Retina (tissue), 1 donor: Measurements from ENCODE around the gene PPP2R5D.

Source experiments
- DNase-seq: peaks from one replicate; pipeline ENCODE4 v3.0.0-alpha.2; 2016

Gene PPP2R5D

GRCh38 chr6:42963855-42964605, 20.3 kb upstream of the PPP2R5D start:
- no peak for DNase-seq

- DNase-seq = no peak
Observed at GRCh38 chr6:42966571-42966970, 17.8 kb upstream of the PPP2R5D start.

DNA sequence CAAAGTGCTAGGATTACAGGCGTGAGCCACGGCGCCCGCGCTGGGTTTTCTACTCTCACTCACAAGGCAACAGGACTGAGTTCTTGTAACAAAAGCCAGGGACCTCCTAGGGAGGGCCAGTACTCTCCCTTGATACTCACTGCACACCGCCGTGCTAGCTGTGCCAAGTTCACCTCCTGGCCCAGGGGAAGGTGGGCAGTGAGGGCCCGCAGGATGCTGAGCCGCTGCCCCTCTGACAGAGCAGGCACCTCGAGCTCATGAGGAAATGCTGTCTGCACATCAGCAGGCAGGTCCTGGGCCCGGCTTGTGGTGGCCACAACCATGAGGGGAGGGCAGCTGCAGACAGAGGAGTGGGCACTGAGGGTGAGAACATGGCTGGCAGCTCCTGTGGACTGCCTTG, 17.1 kb upstream of the PPP2R5D start:
- DNase-seq = no peak

DNA sequence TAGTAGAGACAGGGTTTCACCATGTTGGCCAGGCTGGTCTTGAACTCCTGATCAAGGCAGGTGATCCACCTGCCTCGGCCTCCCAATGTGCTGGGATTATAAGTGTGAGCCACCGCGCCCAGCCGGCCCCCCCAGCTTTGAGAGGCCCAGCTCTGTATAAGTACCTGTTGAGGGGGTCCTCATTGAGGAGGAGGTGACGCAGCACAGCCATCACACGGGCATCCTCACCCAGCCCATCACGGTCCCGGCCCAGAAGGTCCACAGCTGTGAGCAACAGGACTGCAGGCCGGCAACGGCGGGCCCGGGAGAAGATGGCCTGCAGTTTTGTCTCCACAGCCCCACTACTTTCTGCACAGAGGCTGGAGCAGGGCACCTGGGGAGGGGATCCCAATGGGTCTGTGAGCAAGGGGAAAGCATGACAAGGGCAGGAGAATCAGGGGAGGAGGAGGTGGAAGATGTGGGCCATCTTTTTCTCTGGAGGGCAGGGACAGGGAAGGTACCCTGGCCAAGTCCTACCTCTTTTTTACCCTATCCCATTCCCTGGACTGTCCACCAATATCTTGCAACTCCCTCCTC, 16.2 kb upstream of the PPP2R5D start:
- no peak for DNase-seq

GRCh38 chr6:42968783-42969182, 15.6 kb upstream of the PPP2R5D start:
- DNase-seq = no peak

DNA sequence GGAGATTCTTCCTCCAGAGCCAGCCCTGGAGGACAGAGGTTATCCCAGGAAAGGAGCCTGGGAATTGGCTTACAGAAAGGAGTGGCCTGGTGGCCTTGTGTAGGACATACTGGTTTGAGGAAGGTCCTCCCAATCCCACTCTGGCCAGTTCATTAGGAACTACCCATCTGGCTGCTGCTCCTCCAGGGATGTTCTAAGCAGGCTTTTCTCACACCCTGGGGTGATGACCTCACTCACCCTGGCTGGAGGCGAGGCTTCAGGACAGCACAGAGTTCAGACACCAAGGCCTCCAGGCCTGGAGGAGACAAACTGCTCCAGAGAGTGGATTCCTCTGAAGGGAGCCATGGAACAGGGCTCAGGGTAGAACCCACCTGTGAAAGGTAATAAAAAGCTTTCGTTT, 14.9 kb upstream of the PPP2R5D start:
- DNase-seq = no peak

- no peak for DNase-seq
Observed at GRCh38 chr6:42969934-42970333, 14.4 kb upstream of the PPP2R5D start.

GRCh38 chr6:42970871-42971612, 13.3 kb upstream of the PPP2R5D start:
- DNase-seq = no peak

GRCh38 chr6:42971746-42972327, 12.5 kb upstream of the PPP2R5D start:
- no peak for DNase-seq

GRCh38 chr6:42973926-42974325, 10.4 kb upstream of the PPP2R5D start:
- no peak for DNase-seq

- no peak for DNase-seq
Observed at GRCh38 chr6:42974919-42975505, 9.4 kb upstream of the PPP2R5D start.

- DNase-seq = peak; percentile 38
Observed at GRCh38 chr6:42978487-42978838, 5.9 kb upstream of the PPP2R5D start.

- peak; percentile 93 for DNase-seq
Observed at GRCh38 chr6:42978839-42979522, 5.4 kb upstream of the PPP2R5D start, which contains the start of gene PEX6. Gene PEX6, minus strand, starts transcription at chr6:42979181. Its CDS starts 31 bp downstream, at chr6:42979150.

- DNase-seq = no peak
Observed at GRCh38 chr6:42979523-42980177, 4.7 kb upstream of the PPP2R5D start.

- DNase-seq = no peak
Observed at GRCh38 chr6:42981836-42982235, 2.5 kb upstream of the PPP2R5D start.

DNA sequence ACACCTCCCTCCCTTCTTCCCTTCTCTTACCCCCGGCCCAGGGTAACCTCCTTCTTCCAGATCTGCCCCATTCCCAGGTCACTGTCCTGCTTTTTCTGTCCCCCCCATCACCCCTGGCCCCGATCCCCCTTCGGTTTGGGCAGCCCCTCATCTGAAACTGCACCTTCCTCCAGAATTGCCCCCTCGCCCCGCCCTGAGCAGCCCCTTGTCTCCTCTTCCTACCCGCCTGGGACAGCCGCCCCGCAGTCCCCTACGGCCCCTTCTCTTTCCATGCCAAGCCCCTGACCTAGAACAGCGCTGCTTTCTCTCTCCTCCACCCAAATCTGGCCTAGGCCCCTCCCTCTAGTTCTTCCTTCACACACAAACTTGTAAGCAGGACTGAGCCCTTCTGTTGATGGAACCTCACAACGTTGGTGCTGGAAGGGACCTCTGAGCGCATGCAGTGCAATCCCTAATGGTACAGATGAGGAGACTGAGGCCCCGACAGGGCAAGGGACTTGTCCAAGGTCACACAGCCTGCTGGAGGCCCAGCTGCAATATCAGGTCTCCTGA, 630 bp downstream of the PPP2R5D start:
- peak; percentile 20 for DNase-seq

DNA sequence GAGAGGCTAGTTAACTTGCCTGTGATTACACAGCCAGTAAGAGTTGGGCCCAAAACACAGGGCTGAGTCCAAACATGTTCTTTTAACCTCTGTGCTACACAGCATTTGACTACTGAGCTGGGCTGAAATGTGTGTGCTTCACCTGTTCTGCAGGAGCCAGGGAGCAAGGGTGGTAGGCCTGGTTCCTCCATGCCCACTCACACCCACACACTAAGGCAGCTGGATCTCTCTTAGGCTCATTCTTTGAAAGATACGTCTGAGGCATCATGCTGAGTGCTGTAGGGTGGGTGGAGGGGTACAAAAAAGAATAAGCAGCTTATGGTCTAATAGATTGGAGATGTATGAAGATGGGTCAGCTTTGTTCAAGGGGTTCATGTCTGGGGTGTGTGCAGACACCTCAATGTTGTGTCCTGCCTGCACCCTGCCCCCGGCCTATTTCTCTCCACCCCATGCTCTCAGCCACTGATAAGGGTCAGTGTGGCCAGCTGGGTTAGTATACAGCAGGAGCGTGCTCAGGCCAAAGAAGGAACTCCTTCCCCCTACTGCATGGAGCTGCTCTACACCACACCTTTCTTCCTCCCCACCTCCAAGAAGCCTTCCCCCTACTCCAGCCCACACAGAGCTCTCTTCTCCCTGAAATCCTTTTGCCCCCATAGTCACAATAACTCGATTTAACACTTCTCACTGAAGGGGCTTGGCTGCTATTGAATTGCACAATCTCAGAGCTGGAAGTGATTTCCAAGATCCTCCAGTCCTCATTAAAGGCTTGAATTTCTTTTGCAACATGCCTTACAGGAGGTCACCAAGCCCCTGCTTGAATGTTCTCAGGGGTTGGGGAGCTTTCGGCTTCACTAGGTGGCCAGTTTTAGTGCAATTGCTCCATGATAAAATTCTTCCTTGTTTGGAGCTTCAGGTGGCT, 3.4 kb downstream of the PPP2R5D start:
- DNase-seq = no peak

GRCh38 chr6:42988486-42989020, 4.2 kb downstream of the PPP2R5D start:
- no peak for DNase-seq

- no peak for DNase-seq
Observed at GRCh38 chr6:42989923-42990322, 5.6 kb downstream of the PPP2R5D start.

DNA sequence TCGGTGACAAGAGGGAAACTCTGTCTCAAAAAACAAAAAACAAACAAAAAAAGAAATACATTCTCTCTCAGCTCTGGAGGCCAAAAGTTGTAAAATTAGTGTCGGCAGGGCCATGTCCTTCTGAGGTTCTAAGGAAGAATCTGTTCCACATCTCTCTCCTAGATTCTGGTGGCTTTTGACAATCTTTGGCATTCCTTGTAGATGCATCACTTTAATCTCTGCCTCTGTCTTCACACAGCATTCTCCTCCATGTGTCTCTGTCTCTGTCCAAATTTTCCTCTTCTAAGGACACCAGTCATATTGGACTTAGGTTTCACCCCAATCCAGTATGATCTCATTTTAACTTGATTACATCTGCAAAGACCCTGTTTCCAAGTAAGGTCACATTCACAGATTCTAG, 9.1 kb downstream of the PPP2R5D start:
- no peak for DNase-seq
